ENCODE results near the gene FAM117B. TPM values are rescaled to one million over a fixed set of nuclear protein-coding genes. Genes with fewer than 3 reads are reported as not detected.

The FAM117B gene
- total and polyA plus RNA-seq, 2 of the 8 experiments (the other 6 are each of a cell fraction or from before 2014, with no cell fraction given): 3.9 to 22.6 TPM

DNA sequence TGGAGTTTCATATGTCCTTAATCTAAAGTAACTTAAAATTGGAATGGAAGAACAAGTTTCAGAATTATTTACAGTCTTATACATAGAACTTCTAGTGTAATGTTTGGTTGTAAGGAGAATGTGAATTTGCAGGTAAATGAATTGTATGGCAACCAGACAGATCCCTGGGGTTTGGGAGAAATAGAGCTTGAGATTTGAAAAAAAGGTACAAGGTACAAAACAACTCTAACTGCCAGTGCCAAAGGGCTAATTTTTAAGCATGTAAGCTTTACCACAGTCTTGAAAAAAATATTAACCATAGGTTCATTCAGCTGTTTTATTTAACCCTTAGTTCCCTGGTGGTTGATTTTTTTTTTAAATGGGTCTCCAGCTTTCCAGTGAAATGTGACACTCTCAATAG, 133.5 kb downstream of the FAM117B start:
- Histone ChIP-seq H3K79me1 (ENCODE audit: low read depth, low read length) (no peaks in the 10 kb centered on the region), H2BK5ac (ENCODE audit: low read depth, low read length) (no peak overlapping the region), H2AFZ (ENCODE audit: low read length) (no peak overlapping the region), H3K4me3 (ENCODE audit: extremely low read depth in 1 of 4, insufficient read depth in 2 of 4, low read depth in 3 of 4, low read length in 4 of 4) (no peak overlapping the region), H4K91ac (replicated peaks; ENCODE audit: insufficient read length, low read length) (no peak overlapping the region), H3K27ac (ENCODE audit: low read depth, low read length) (no peak overlapping the region), H4K20me1 (replicated peaks in 1 of 2; ENCODE audit: control insufficient read depth in 1 of 2, insufficient read depth in 2 of 2, low read length in 2 of 2) (no peaks in the 10 kb centered on the region), H3K18ac (ENCODE audit: extremely low read depth, low read length) (no peak overlapping the region), H2BK20ac (ENCODE audit: low read length) (no peak overlapping the region), H3K14ac (ENCODE audit: insufficient read length) (no peak overlapping the region), H3K23me2 (ENCODE audit: low read depth, low read length) (no peaks in the 10 kb centered on the region), H3K79me2 (ENCODE audit: control insufficient read depth in 1 of 2, insufficient read depth in 2 of 2, low read length in 2 of 2) (no peaks in the 10 kb centered on the region), H3K4me2 (ENCODE audit: insufficient read depth in 1 of 2, low read depth in 2 of 2, low read length in 2 of 2) (no peak overlapping the region), H3K9ac (replicated peaks in 1 of 4; ENCODE audit: extremely low read depth in 1 of 4, low read depth in 3 of 4, low read length in 3 of 4) (no peak overlapping the region), H3K56ac (replicated peaks; ENCODE audit: insufficient read length, low read depth, low read length) (no peak overlapping the region), H3K4ac (replicated peaks; ENCODE audit: insufficient read length, low read depth, low read length) (no peak overlapping the region), H4K5ac (ENCODE audit: insufficient read length, low read depth, low read length) (no peak overlapping the region), H2AK5ac (ENCODE audit: low read depth, low read length) (no peak overlapping the region), H3K23ac (ENCODE audit: insufficient read length) (no peak overlapping the region), H2BK120ac (replicated peaks; ENCODE audit: low read depth, low read length) (no peak overlapping the region), H4K8ac (ENCODE audit: extremely low read depth, insufficient read depth, low read length) (no peak overlapping the region), H2BK15ac (ENCODE audit: low read length) (no peak overlapping the region), H3K4me1 (replicated peaks in 1 of 4; ENCODE audit: control insufficient read depth in 3 of 4, insufficient read depth in 4 of 4, low read length in 3 of 4) (no peaks in the 10 kb centered on the region; a peak in 1 of 7 replicates), H3K27me3 (replicated peaks in 1 of 4; ENCODE audit: control insufficient read depth in 3 of 4, extremely low read depth in 1 of 4, insufficient read depth in 3 of 4, low read length in 3 of 4) (no peaks in the 10 kb centered on the region), H3K36me3 (ENCODE audit: control insufficient read depth in 2 of 4, insufficient read depth in 4 of 4, low read length in 3 of 4) (peaks cover 0 to 5% (median 0%) of the 10 kb centered on the region in 4 experiments; a peak in 4 of 8 replicates), H2BK12ac (ENCODE audit: low read depth, low read length) (no peak overlapping the region), H3K9me3 (ENCODE audit: insufficient read depth in 2 of 2, low read depth in 1 of 2, low read length in 1 of 2) (no peaks in the 10 kb centered on the region)
- no peak for FAIRE-seq
- POLR2A ChIA-PET (ENCODE audit: partially characterized antibody): no interaction called here
- CTCF ChIA-PET (ENCODE audit: partially characterized antibody): no interaction called here
- DNase-seq (ENCODE audit: low read depth in 1 of 2, low spot score in 2 of 2): no peak
- no peak for TF ChIP-seq CTBP2 (IDR thresholded peaks at IDR 0.05; ENCODE audit: borderline replicate concordance, insufficient read depth, insufficient read length, low read length)
- TF ChIP-seq BACH1 (IDR thresholded peaks at IDR 0.05; ENCODE audit: low read length): no peak
- no peak for TF ChIP-seq POLR2AphosphoS5 (IDR thresholded peaks at IDR 0.05; ENCODE audit: low read depth, low read length)
- TF ChIP-seq, protein P1, sequence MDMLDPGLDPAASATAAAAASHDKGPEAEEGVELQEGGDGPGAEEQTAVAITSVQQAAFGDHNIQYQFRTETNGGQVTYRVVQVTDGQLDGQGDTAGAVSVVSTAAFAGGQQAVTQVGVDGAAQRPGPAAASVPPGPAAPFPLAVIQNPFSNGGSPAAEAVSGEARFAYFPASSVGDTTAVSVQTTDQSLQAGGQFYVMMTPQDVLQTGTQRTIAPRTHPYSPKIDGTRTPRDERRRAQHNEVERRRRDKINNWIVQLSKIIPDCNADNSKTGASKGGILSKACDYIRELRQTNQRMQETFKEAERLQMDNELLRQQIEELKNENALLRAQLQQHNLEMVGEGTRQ (IDR thresholded peaks at IDR 0.05; ENCODE audit: low read length): no peak
- TF ChIP-seq CREB1 (IDR thresholded peaks at IDR 0.05): no peak
- TF ChIP-seq, protein P2, sequence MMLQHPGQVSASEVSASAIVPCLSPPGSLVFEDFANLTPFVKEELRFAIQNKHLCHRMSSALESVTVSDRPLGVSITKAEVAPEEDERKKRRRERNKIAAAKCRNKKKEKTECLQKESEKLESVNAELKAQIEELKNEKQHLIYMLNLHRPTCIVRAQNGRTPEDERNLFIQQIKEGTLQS (IDR thresholded peaks at IDR 0.05; ENCODE audit: insufficient read depth, low read depth, low read length): no peak
- no peak for TF ChIP-seq BRCA1 (IDR thresholded peaks at IDR 0.05; ENCODE audit: low read depth, low read length)
- TF ChIP-seq, protein P3, sequence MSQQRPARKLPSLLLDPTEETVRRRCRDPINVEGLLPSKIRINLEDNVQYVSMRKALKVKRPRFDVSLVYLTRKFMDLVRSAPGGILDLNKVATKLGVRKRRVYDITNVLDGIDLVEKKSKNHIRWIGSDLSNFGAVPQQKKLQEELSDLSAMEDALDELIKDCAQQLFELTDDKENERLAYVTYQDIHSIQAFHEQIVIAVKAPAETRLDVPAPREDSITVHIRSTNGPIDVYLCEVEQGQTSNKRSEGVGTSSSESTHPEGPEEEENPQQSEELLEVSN (IDR thresholded peaks at IDR 0.05): no peak
- TF ChIP-seq SP2 (IDR thresholded peaks at IDR 0.05; ENCODE audit: low read length): no peak
- no peak for TF ChIP-seq HDAC2 (IDR thresholded peaks at IDR 0.05; ENCODE audit: borderline replicate concordance in 1 of 2, low read depth in 2 of 2, low read length in 2 of 2)
- no peak for TF ChIP-seq KDM5A (IDR thresholded peaks at IDR 0.05; ENCODE audit: low read length)
- no peak for TF ChIP-seq SRF (IDR thresholded peaks at IDR 0.05; ENCODE audit: low read depth, low read length)
- no peak for TF ChIP-seq YY1 (IDR thresholded peaks at IDR 0.05; ENCODE audit: low read depth, low read length)

Data from H1 (cell line).